Activated CD8-positive, alpha-beta memory T cell treated with anti-CD3 and anti-CD28 coated beads, Interleukin-2, amount 10 ng/mL, durations not matched to agents 7 days and 5 days (primary cell): ENCODE data around the gene AQP5. TPM values are rescaled to one million over a fixed set of nuclear protein-coding genes. Genes with fewer than 3 reads are reported as not detected.

Source experiments
- ATAC-seq: fragments of 150-1000 bp; cut with Tn5 transposase; one replicate; pipeline ENCODE4 v1.10.0; 2021; ENCODE audit warnings: moderate library complexity
- CTCF ChIA-PET: fragments of 350-600 bp; sonication (Branson Sonifier 250); formaldehyde crosslinking; loops from one replicate; lab custom pipeline; 2021; ENCODE audit warnings: antibody characterized with exemption; lab: Charles Lee
- DNase-seq: peaks from one replicate; pipeline ENCODE4 v3.0.0-alpha.2; 2020
- H3K27ac Mint-ChIP-seq: one replicate; pipeline ENCODE4 v1.8.0; 2021; ENCODE audit warnings: mild to moderate bottlenecking, mixed read lengths
- H3K27me3 Mint-ChIP-seq: one replicate; pipeline ENCODE4 v1.8.0; 2021; ENCODE audit warnings: mixed read lengths
- H3K36me3 Mint-ChIP-seq: one replicate; pipeline ENCODE4 v1.8.0; 2021; ENCODE audit warnings: mild to moderate bottlenecking, mixed read lengths
- H3K4me1 Mint-ChIP-seq: one replicate; pipeline ENCODE4 v1.8.0; 2021; ENCODE audit warnings: mixed read lengths
- H3K4me3 Mint-ChIP-seq: one replicate; pipeline ENCODE4 v1.8.0; 2021; ENCODE audit warnings: mild to moderate bottlenecking, moderate library complexity, mixed read lengths
- H3K9me3 Mint-ChIP-seq: one replicate; pipeline ENCODE4 v1.8.0; 2022; ENCODE audit warnings: low read depth, mixed read lengths
- total RNA-seq, 2 experiments: library from RNA; stranded (reverse); gene quantifications; one replicate each; pipeline ENCODE4 v1.2.3, GENCODE V29; 2021

Gene AQP5
- total RNA-seq, 2 experiments from 2014 or later, result not detected

- Mint-ChIP-seq H3K4me1 (peaks cover 18% of the 10 kb centered on the region), H3K27ac (no peak overlapping the region), H3K27me3 (peaks cover 10% of the 10 kb centered on the region), H3K9me3 (no peaks in the 10 kb centered on the region), H3K4me3 (no peak overlapping the region), H3K36me3 (no peaks in the 10 kb centered on the region)
- DNase-seq (no peak), ATAC-seq (no peak)
- CTCF ChIA-PET, result interaction anchor here (1.1 to 6.7 kb wide), 2 partner anchors 18 to 107 kb away, joined by 3 to 92 read pairs; no protein-coding TSS in a partner anchor
Observed at GRCh38 chr12:49948866-49949845, 12.5 kb upstream of the AQP5 start.

GRCh38 chr12:49949866-49950265, 11.8 kb upstream of the AQP5 start:
- Mint-ChIP-seq H3K9me3 (no peaks in the 10 kb centered on the region), H3K27ac (no peak overlapping the region), H3K4me1 (peaks cover 17% of the 10 kb centered on the region), H3K4me3 (no peak overlapping the region), H3K36me3 (no peaks in the 10 kb centered on the region), H3K27me3 (peaks cover 17% of the 10 kb centered on the region)
- DNase-seq (no peak), ATAC-seq (no peak)
- CTCF ChIA-PET, result interaction anchor here (6.7 kb wide), 1 partner anchor 17 kb away, joined by 92 read pairs; no protein-coding TSS in a partner anchor

GRCh38 chr12:49950273-49951251, 11.1 kb upstream of the AQP5 start, which contains the start of gene AQP2:
Gene AQP2, plus strand, starts transcription at chr12:49950737. Its CDS starts 94 bp downstream, at chr12:49950831.
- no peak within 1 kb of the TSS for H3K27ac Mint-ChIP-seq
- CTCF ChIA-PET, result interaction anchor here (0.9 to 6.7 kb wide), 2 partner anchors 16 to 84 kb away, joined by 3 to 92 read pairs; no protein-coding TSS in a partner anchor
- H3K4me3 Mint-ChIP-seq, result no peak within 1 kb of the TSS
- H3K27me3 Mint-ChIP-seq, result peaks cover 20% of the 10 kb centered on the region
- ATAC-seq, result no peak
- no peak for DNase-seq
- no peaks in the 10 kb centered on the region for H3K9me3 Mint-ChIP-seq
- peaks cover 10% of the 10 kb centered on the region for H3K4me1 Mint-ChIP-seq
- no peaks in the 10 kb centered on the region for H3K36me3 Mint-ChIP-seq

- H3K9me3 Mint-ChIP-seq, result no peaks in the 10 kb centered on the region
- H3K27me3 Mint-ChIP-seq, result peaks cover 29% of the 10 kb centered on the region
- H3K36me3 Mint-ChIP-seq, result no peaks in the 10 kb centered on the region
- ATAC-seq, result no peak
- H3K27ac Mint-ChIP-seq, result no peak overlapping the region
- no peak for DNase-seq
- no peaks in the 10 kb centered on the region for H3K4me1 Mint-ChIP-seq
- H3K4me3 Mint-ChIP-seq, result no peak overlapping the region
- CTCF ChIA-PET, result no interaction called here
Observed at GRCh38 chr12:49951411-49952240, 10.0 kb upstream of the AQP5 start.

GRCh38 chr12:49952391-49953055, 9.1 kb upstream of the AQP5 start:
- H3K27me3 Mint-ChIP-seq, result peaks cover 38% of the 10 kb centered on the region
- H3K4me1 Mint-ChIP-seq, result no peaks in the 10 kb centered on the region
- H3K9me3 Mint-ChIP-seq, result no peaks in the 10 kb centered on the region
- H3K36me3 Mint-ChIP-seq, result no peaks in the 10 kb centered on the region
- no peak for ATAC-seq
- no peak overlapping the region for H3K27ac Mint-ChIP-seq
- CTCF ChIA-PET, result interaction anchor here (4.1 kb wide), 1 partner anchor 14 kb away, joined by 24 read pairs; no protein-coding TSS in a partner anchor
- DNase-seq, result no peak
- no peak overlapping the region for H3K4me3 Mint-ChIP-seq

- no peak overlapping the region for H3K4me3 Mint-ChIP-seq
- no peak for ATAC-seq
- CTCF ChIA-PET, result interaction anchor here (3.5 to 4.1 kb wide), 2 partner anchors 8 to 13 kb away, joined by 19 to 24 read pairs; no protein-coding TSS in a partner anchor
- peaks cover 44% of the 10 kb centered on the region for H3K27me3 Mint-ChIP-seq
- no peaks in the 10 kb centered on the region for H3K36me3 Mint-ChIP-seq
- no peaks in the 10 kb centered on the region for H3K4me1 Mint-ChIP-seq
- H3K27ac Mint-ChIP-seq, result no peak overlapping the region
- DNase-seq, result no peak
- H3K9me3 Mint-ChIP-seq, result no peaks in the 10 kb centered on the region
Observed at GRCh38 chr12:49953151-49953550, 8.5 kb upstream of the AQP5 start.

GRCh38 chr12:49953961-49954846, 7.5 kb upstream of the AQP5 start:
- Mint-ChIP-seq H3K36me3 (no peaks in the 10 kb centered on the region), H3K4me1 (no peaks in the 10 kb centered on the region), H3K27me3 (peaks cover 55% of the 10 kb centered on the region), H3K9me3 (no peaks in the 10 kb centered on the region), H3K4me3 (no peak overlapping the region), H3K27ac (no peak overlapping the region)
- ATAC-seq, result no peak
- DNase-seq, result no peak
- CTCF ChIA-PET, result interaction anchor here (3.5 to 4.1 kb wide), 2 partner anchors 9 to 12 kb away, joined by 19 to 24 read pairs; no protein-coding TSS in a partner anchor

GRCh38 chr12:49954863-49955830, 6.5 kb upstream of the AQP5 start:
- CTCF ChIA-PET, result interaction anchor here (3.5 to 4.1 kb wide), 2 partner anchors 10 to 11 kb away, joined by 19 to 24 read pairs; no protein-coding TSS in a partner anchor
- no peaks in the 10 kb centered on the region for H3K36me3 Mint-ChIP-seq
- no peak for DNase-seq
- no peak overlapping the region for H3K27ac Mint-ChIP-seq
- no peaks in the 10 kb centered on the region for H3K9me3 Mint-ChIP-seq
- H3K27me3 Mint-ChIP-seq, result peaks cover 64% of the 10 kb centered on the region
- no peaks in the 10 kb centered on the region for H3K4me1 Mint-ChIP-seq
- no peak overlapping the region for H3K4me3 Mint-ChIP-seq
- ATAC-seq, result no peak

- DNase-seq, result no peak
- Mint-ChIP-seq H3K36me3 (peaks cover 4% of the 10 kb centered on the region), H3K27ac (no peak overlapping the region), H3K9me3 (no peaks in the 10 kb centered on the region), H3K4me1 (peaks cover 5% of the 10 kb centered on the region), H3K4me3 (no peak overlapping the region), H3K27me3 (peaks cover 73% of the 10 kb centered on the region)
- ATAC-seq, result no peak
- CTCF ChIA-PET, result interaction anchor here (3.5 to 4.1 kb wide), 2 partner anchors 10 to 11 kb away, joined by 19 to 24 read pairs; no protein-coding TSS in a partner anchor
Observed at GRCh38 chr12:49955899-49956662, 5.6 kb upstream of the AQP5 start.
